SU-DHL-6 (cell line): Measurements from ENCODE around the gene SCARF1.

Experiments used
- H2AFZ ChIP-seq: fragments of 200-600 bp; sonication (generic); 2 replicates; pipeline ENCODE4 v1.6.1; 2014; ENCODE audit warnings: low read depth, mild to moderate bottlenecking, moderate library complexity, mixed read lengths, antibody characterized with exemption, low read length; ENCODE audit not compliant: severe bottlenecking
- H3F3A ChIP-seq: fragments of 200-600 bp; shearing (Covaris generic); 2 replicates; pipeline ENCODE4 v1.6.0; 2016; ENCODE audit warnings: antibody characterized with exemption, mild to moderate bottlenecking; ENCODE audit not compliant: insufficient read depth
- H3K27ac ChIP-seq: fragments of 200-600 bp; sonication (generic); 2 replicates; pipeline ENCODE4 v1.5.1; 2016; ENCODE audit warnings: low read depth, mild to moderate bottlenecking, low read length, moderate library complexity, mixed read lengths
- H3K27me3 ChIP-seq: fragments of 200-600 bp; sonication (generic), shearing (Covaris generic); 2 replicates; pipeline ENCODE4 v1.6.0; 2014; ENCODE audit warnings: mild to moderate bottlenecking, low read length
- H3K36me3 ChIP-seq: fragments of 200-600 bp; sonication (generic); 2 replicates; pipeline ENCODE4 v1.6.1; 2014; ENCODE audit warnings: mild to moderate bottlenecking, low read length, mixed read lengths
- H3K4me2 ChIP-seq: fragments of 300-600, 200-600 bp; shearing (Covaris generic), sonication (generic); 2 replicates; pipeline ENCODE4 v1.6.0; 2014; ENCODE audit warnings: low read length, low read depth, mild to moderate bottlenecking; ENCODE audit not compliant: poor library complexity, severe bottlenecking
- H3K4me3 ChIP-seq: fragments of 200-600 bp; sonication (generic); 2 replicates; pipeline ENCODE4 v1.5.1; 2014; ENCODE audit warnings: antibody characterized with exemption, low read length, mild to moderate bottlenecking, mixed read lengths; ENCODE audit not compliant: insufficient read depth, poor library complexity, severe bottlenecking
- H3K79me2 ChIP-seq: fragments of 200-600 bp; sonication (generic); 2 replicates; pipeline ENCODE4 v1.6.1; 2014; ENCODE audit warnings: mild to moderate bottlenecking, low read length, moderate library complexity; ENCODE audit not compliant: insufficient read depth
- H3K9ac ChIP-seq: fragments of 200-600 bp; sonication (generic); 2 replicates; pipeline ENCODE4 v1.7.0; 2014; ENCODE audit warnings: mild to moderate bottlenecking, low read length
- H3K9me2 ChIP-seq: fragments of 200-600 bp; sonication (generic); replicated peaks from 2 replicates; pipeline ENCODE4 v1.6.1; 2014; ENCODE audit warnings: low read length; ENCODE audit not compliant: insufficient read depth
- H3K9me3 ChIP-seq: fragments of 200-600 bp; sonication (generic); 2 replicates; pipeline ENCODE4 v1.6.1; 2014; ENCODE audit warnings: low read length, mixed read lengths; ENCODE audit not compliant: insufficient read depth
- H4K20me1 ChIP-seq: fragments of 200-600 bp; sonication (generic); 2 replicates; pipeline ENCODE4 v1.6.1; 2014; ENCODE audit warnings: low read depth, mild to moderate bottlenecking, antibody characterized with exemption, low read length, moderate library complexity, mixed read lengths
- CTCF ChIP-seq: fragments of 200-600 bp; sonication (generic); IDR thresholded peaks from one replicate; pipeline ENCODE4 v1.5.1; 2017; ENCODE audit warnings: antibody characterized with exemption, mild to moderate bottlenecking, low read length, moderate library complexity; ENCODE audit not compliant: insufficient read depth, poor library complexity, severe bottlenecking
- EZH2phosphoT487 ChIP-seq: fragments of 200-600 bp; sonication (generic), shearing (Covaris generic); conservative IDR thresholded peaks from 2 replicates; pipeline ENCODE4 v1.6.1; 2018; ENCODE audit warnings: mild to moderate bottlenecking, antibody characterized with exemption, low read length, moderate library complexity, mixed read lengths

Gene SCARF1

GRCh38 chr17:1608676-1609075 lies 36.9 kb downstream of the SCARF1 start:
- Histone ChIP-seq H3K27me3 (no peaks in the 10 kb centered on the region), H3K36me3 (0 out of 2 replicates have a peak, but pooled peaks cover 3% of the 10 kb centered on the region), H3K9me2 (no peaks in the 10 kb centered on the region), H3K79me2 (no peaks in the 10 kb centered on the region), H3K4me2 (no peak overlapping the region), H3K9me3 (no peaks in the 10 kb centered on the region), H4K20me1 (no peaks in the 10 kb centered on the region), H3K9ac (no peak overlapping the region), H3K27ac (no peak overlapping the region; the same call in 1 of the 2 replicates), H2AFZ (no peak overlapping the region), H3F3A (no peaks in the 10 kb centered on the region), H3K4me3 (no peak overlapping the region)
- TF ChIP-seq EZH2phosphoT487: no peak
- no peak for TF ChIP-seq CTCF

- Histone ChIP-seq H4K20me1 (no peaks in the 10 kb centered on the region), H3K79me2 (no peaks in the 10 kb centered on the region), H3K4me3 (no peak overlapping the region), H3K9me2 (no peaks in the 10 kb centered on the region), H3K27me3 (no peaks in the 10 kb centered on the region), H3K9me3 (no peaks in the 10 kb centered on the region), H3F3A (no peaks in the 10 kb centered on the region), H3K4me2 (no peak overlapping the region), H2AFZ (no peak overlapping the region), H3K27ac (no peak overlapping the region), H3K36me3 (0 out of 2 replicates have a peak, but pooled peaks cover 3% of the 10 kb centered on the region), H3K9ac (no peak overlapping the region)
- TF ChIP-seq EZH2phosphoT487 (no peak), CTCF (no peak)
Observed at GRCh38 chr17:1607971-1608320, 37.6 kb downstream of the SCARF1 start.

GRCh38 chr17:1606352-1606985 lies 39.1 kb downstream of the SCARF1 start:
- Histone ChIP-seq H2AFZ (no peak overlapping the region), H3K36me3 (0 out of 2 replicates have a peak, but pooled peaks cover 3% of the 10 kb centered on the region)

More at GRCh38 chr17:1606352-1606985, 39.1 kb downstream of the SCARF1 start:
- no peaks in the 10 kb centered on the region for H3K27me3 ChIP-seq
- H3K9me2 ChIP-seq: no peaks in the 10 kb centered on the region
- no peaks in the 10 kb centered on the region for H3F3A ChIP-seq
- no peaks in the 10 kb centered on the region for H3K9me3 ChIP-seq
- no peaks in the 10 kb centered on the region for H4K20me1 ChIP-seq
- no peak overlapping the region for H3K9ac ChIP-seq
- H3K4me3 ChIP-seq: no peak overlapping the region
- H3K27ac ChIP-seq: no peak overlapping the region
- no peak for TF ChIP-seq EZH2phosphoT487
- TF ChIP-seq CTCF: no peak
- H3K4me2 ChIP-seq: no peak overlapping the region
- H3K79me2 ChIP-seq: no peaks in the 10 kb centered on the region
